ENCODE results near the gene SLC6A6. TPM values are rescaled to one million over a fixed set of nuclear protein-coding genes. Genes with fewer than 3 reads are reported as not detected.

SLC6A6 gene
- polyA plus RNA-seq, 1 of the 3 experiments (the other 2 are of a cell fraction) = 19.1 TPM

DNA sequence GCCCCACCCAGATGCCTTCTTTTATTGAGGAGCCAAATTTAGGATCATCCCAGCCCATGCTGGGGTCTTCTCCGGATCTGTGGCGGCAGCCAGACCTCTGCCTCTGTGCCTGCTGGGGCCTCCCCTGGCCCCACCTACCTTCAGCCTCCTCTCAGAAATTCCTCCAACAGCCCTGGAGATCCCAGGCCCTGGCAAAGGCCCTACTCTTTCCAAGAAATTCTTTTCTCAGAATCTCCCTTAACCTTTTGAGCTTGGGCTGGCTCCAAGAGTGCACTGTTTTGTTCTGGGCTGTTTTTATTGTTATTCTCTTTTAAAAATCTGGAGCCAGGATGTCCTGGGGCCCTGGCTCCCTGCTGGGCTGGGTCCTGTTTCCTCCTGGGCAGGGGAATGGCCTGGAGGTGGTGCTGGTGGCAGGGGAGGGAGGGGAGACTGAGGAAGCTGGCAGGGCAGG is 79.9 kb downstream of the SLC6A6 start (continued):
- TF ChIP-seq, protein P1, sequence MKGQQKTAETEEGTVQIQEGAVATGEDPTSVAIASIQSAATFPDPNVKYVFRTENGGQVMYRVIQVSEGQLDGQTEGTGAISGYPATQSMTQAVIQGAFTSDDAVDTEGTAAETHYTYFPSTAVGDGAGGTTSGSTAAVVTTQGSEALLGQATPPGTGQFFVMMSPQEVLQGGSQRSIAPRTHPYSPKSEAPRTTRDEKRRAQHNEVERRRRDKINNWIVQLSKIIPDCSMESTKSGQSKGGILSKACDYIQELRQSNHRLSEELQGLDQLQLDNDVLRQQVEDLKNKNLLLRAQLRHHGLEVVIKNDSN (IDR thresholded peaks at IDR 0.05; ENCODE audit: borderline replicate concordance, low read depth) = no peak

GRCh38 chr3:14483286-14483685 is 80.9 kb downstream of the SLC6A6 start:
- TF ChIP-seq, protein P1 (IDR thresholded peaks at IDR 0.05; ENCODE audit: borderline replicate concordance, low read depth) = no peak
- TF ChIP-seq TEAD4 (IDR thresholded peaks at IDR 0.05; ENCODE audit: borderline replicate concordance, insufficient read depth) (no peak), PBX3 (IDR thresholded peaks at IDR 0.05) (no peak)
- POLR2A ChIA-PET = no interaction called here
- Histone ChIP-seq H3K9me3 (no peaks in the 10 kb centered on the region), H3K4me3 (ENCODE audit: low read depth in 2 of 2, low read length in 1 of 2) (no peak overlapping the region), H3K27ac (ENCODE audit: low read depth in 2 of 2, low read length in 1 of 2) (no peak overlapping the region), H3K27me3 (ENCODE audit: insufficient read depth) (no peaks in the 10 kb centered on the region), H3K9ac (no peak overlapping the region), H3F3A (replicated peaks; ENCODE audit: insufficient read depth) (no peaks in the 10 kb centered on the region), H4K20me1 (ENCODE audit: insufficient read depth) (0 out of 2 replicates have a peak, but pooled peaks cover 4% of the 10 kb centered on the region), H3K4me2 (no peak overlapping the region), H3K79me2 (ENCODE audit: insufficient read depth) (no peaks in the 10 kb centered on the region), H3K4me1 (ENCODE audit: control insufficient read depth in 1 of 2, insufficient read depth in 2 of 2, low read depth in 1 of 2, low read length in 1 of 2) (peaks cover 0 to 14% of the 10 kb centered on the region in 2 experiments; a peak in 1 of 4 replicates), H3K9me2 (no peaks in the 10 kb centered on the region), H3K36me3 (replicated peaks in 1 of 2; ENCODE audit: control insufficient read depth in 1 of 2, insufficient read depth in 2 of 2, low read length in 1 of 2) (peaks cover 14 to 40% of the 10 kb centered on the region in 2 experiments), H2AFZ (ENCODE audit: low read depth) (no peak overlapping the region)
- no peak for DNase-seq
- CTCF ChIA-PET = interaction anchor here (0.7 to 1.7 kb wide), 8 partner anchors 10 to 280 kb away, joined by 3 to 8 read pairs (median 3); no protein-coding TSS in a partner anchor
- 100% methylated on average over 1 of the region's 1 CpG for WGBS (ENCODE audit: low lambda C conversion rate)

GRCh38 chr3:14484741-14485140 is 82.3 kb downstream of the SLC6A6 start:
- H3K4me3 ChIP-seq (ENCODE audit: low read depth in 2 of 2, low read length in 1 of 2) = no peak overlapping the region
- POLR2A ChIA-PET = interaction anchor here (0.5 kb wide), 1 partner anchor 190 kb away, joined by 6 read pairs; the partner anchor contains the start of gene C3orf20
- 0 out of 2 replicates have a peak, but pooled peaks cover 4% of the 10 kb centered on the region for H4K20me1 ChIP-seq (ENCODE audit: insufficient read depth)
- no peak overlapping the region for H3K27ac ChIP-seq (ENCODE audit: low read depth in 2 of 2, low read length in 1 of 2)
- no peak overlapping the region for H2AFZ ChIP-seq (ENCODE audit: low read depth)
- H3K9ac ChIP-seq = no peak overlapping the region
- peaks cover 0 to 11% of the 10 kb centered on the region in 2 experiments; a peak in 1 of 4 replicates for H3K4me1 ChIP-seq (ENCODE audit: control insufficient read depth in 1 of 2, insufficient read depth in 2 of 2, low read depth in 1 of 2, low read length in 1 of 2)
- H3K4me2 ChIP-seq = no peak overlapping the region
- TF ChIP-seq PBX3 (IDR thresholded peaks at IDR 0.05) = no peak
- TF ChIP-seq JUND (IDR thresholded peaks at IDR 0.05) = no peak
- no peak for TF ChIP-seq RXRA (IDR thresholded peaks at IDR 0.05; ENCODE audit: borderline replicate concordance, low read depth)
- TF ChIP-seq, protein P1 (IDR thresholded peaks at IDR 0.05; ENCODE audit: borderline replicate concordance, low read depth) = no peak
- TF ChIP-seq, protein P2, sequence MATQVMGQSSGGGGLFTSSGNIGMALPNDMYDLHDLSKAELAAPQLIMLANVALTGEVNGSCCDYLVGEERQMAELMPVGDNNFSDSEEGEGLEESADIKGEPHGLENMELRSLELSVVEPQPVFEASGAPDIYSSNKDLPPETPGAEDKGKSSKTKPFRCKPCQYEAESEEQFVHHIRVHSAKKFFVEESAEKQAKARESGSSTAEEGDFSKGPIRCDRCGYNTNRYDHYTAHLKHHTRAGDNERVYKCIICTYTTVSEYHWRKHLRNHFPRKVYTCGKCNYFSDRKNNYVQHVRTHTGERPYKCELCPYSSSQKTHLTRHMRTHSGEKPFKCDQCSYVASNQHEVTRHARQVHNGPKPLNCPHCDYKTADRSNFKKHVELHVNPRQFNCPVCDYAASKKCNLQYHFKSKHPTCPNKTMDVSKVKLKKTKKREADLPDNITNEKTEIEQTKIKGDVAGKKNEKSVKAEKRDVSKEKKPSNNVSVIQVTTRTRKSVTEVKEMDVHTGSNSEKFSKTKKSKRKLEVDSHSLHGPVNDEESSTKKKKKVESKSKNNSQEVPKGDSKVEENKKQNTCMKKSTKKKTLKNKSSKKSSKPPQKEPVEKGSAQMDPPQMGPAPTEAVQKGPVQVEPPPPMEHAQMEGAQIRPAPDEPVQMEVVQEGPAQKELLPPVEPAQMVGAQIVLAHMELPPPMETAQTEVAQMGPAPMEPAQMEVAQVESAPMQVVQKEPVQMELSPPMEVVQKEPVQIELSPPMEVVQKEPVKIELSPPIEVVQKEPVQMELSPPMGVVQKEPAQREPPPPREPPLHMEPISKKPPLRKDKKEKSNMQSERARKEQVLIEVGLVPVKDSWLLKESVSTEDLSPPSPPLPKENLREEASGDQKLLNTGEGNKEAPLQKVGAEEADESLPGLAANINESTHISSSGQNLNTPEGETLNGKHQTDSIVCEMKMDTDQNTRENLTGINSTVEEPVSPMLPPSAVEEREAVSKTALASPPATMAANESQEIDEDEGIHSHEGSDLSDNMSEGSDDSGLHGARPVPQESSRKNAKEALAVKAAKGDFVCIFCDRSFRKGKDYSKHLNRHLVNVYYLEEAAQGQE (IDR thresholded peaks at IDR 0.05; ENCODE audit: low read depth, low read length) = no peak
- TF ChIP-seq CTCF (IDR thresholded peaks at IDR 0.05) = no peak
- TF ChIP-seq TCF12 (IDR thresholded peaks at IDR 0.05) = no peak
- no peak for TF ChIP-seq RAD21 (IDR thresholded peaks at IDR 0.05; ENCODE audit: low read length)
- TF ChIP-seq RCOR1 (IDR thresholded peaks at IDR 0.05; ENCODE audit: low read length) = no peak
- TF ChIP-seq, protein P3, sequence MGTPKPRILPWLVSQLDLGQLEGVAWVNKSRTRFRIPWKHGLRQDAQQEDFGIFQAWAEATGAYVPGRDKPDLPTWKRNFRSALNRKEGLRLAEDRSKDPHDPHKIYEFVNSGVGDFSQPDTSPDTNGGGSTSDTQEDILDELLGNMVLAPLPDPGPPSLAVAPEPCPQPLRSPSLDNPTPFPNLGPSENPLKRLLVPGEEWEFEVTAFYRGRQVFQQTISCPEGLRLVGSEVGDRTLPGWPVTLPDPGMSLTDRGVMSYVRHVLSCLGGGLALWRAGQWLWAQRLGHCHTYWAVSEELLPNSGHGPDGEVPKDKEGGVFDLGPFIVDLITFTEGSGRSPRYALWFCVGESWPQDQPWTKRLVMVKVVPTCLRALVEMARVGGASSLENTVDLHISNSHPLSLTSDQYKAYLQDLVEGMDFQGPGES (IDR thresholded peaks at IDR 0.05; ENCODE audit: low read depth, low read length) = no peak
- no peaks in the 10 kb centered on the region for H3F3A ChIP-seq (replicated peaks; ENCODE audit: insufficient read depth)
- H3K27me3 ChIP-seq (ENCODE audit: insufficient read depth) = no peaks in the 10 kb centered on the region
- no peaks in the 10 kb centered on the region for H3K9me2 ChIP-seq
- 83% methylated on average over 17 of the region's 17 CpGs for WGBS (ENCODE audit: low lambda C conversion rate)
- no peaks in the 10 kb centered on the region for H3K79me2 ChIP-seq (ENCODE audit: insufficient read depth)
- peaks cover 4 to 37% of the 10 kb centered on the region in 2 experiments for H3K36me3 ChIP-seq (replicated peaks in 1 of 2; ENCODE audit: control insufficient read depth in 1 of 2, insufficient read depth in 2 of 2, low read length in 1 of 2)
- H3K9me3 ChIP-seq = no peaks in the 10 kb centered on the region
- no peak for DNase-seq
- CTCF ChIA-PET = interaction anchor here (0.7 to 3.7 kb wide), 3 partner anchors 17 to 245 kb away, joined by 3 to 16 read pairs (median 3); no protein-coding TSS in a partner anchor

Measured in SK-N-SH (cell line).